ENCODE data around the gene CALHM6.
"Not testable (repeated sequence)": the region's sequence is repeated elsewhere in the genome, so short reads cannot be mapped to it uniquely, and the experiment has no call there.

CALHM6 gene

GRCh38 chr6:116476002-116476678, 15.0 kb downstream of the CALHM6 start:
- no peak for DNase-seq (ENCODE audit: low read depth in 3 of 3)

- DNase-seq (ENCODE audit: low read depth in 3 of 3), result no peak
These were observed 21.6 kb downstream of the CALHM6 start for GRCh38 chr6:116482780-116483179.

GRCh38 chr6:116483616-116484015, 22.4 kb downstream of the CALHM6 start:
- no peak for DNase-seq (ENCODE audit: low read depth in 3 of 3)

GRCh38 chr6:116485559-116486184, 24.5 kb downstream of the CALHM6 start:
- no peak for DNase-seq (ENCODE audit: low read depth in 3 of 3)

DNA sequence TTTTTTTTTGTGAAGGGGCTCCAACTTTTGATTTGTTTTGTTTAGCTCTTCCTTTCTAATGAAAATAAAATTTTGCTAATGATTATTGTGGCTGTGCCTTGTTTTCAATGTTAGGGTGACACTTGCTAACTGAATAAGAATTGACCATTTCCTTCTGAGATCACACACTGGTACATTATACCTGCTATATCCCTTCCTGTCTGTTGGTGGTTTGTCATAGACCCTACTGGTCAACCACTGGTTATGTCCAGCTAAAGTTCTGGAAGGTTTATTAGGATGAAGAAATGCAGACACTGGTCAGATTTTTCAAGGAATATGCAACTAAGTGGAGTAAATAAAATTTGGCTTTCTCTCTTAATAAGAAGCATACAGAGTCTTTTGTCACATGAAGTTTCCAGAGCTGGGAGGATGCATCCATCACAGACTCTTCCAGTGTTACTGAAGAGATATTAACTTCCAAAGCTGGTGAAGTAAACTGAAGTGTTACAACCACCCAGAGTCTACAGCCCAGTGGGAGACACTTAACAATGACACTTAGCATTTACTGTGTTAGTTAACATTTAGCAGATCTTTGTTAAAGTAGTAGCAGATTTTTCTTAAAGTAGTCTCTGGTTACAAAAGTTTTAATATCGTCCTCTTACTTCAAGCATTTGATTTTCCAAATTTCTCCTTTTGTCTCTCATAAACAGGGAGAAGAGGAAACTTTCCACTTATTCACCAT, 30.6 kb downstream of the CALHM6 start:
- no peak for DNase-seq (ENCODE audit: low read depth in 3 of 3)

DNA sequence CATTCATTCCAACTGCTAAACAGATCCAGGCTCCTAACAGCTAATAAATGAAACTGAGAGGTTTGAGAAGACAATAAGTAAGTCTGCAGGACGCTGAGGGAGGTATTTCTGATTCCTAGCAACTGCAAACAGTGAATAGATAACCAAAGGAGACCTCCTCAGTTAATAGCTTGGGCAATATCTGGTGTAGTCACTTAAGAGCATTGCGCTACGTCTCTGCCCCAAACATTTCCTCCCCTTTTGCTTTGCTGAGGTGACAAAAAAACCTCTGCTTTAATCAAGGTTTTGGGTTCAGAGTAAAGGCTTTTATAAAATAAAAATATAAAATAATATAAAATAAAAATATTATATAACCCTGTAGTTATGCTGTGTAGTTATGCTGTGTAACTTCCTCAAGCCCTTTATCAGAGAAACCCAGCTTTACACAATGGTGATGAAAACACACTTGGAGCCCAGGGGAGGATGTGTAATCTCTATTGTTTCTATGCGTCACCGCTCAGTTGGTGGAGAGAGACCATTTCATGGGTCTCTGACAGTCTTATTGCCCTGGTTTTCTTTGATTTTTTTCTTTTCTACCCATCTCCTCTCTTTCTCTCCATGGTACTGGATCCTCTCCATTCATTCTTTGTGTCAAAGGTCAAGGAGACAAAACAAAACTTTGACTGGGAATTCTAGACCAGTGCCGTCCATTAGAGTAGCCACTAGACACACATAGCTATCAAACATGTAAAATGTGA, 31.3 kb downstream of the CALHM6 start:
- DNase-seq (ENCODE audit: low read depth in 3 of 3), result no peak

GRCh38 chr6:116495161-116495560, 34.0 kb downstream of the CALHM6 start:
- DNase-seq (ENCODE audit: low read depth in 3 of 3), result not testable (repeated sequence)

DNA sequence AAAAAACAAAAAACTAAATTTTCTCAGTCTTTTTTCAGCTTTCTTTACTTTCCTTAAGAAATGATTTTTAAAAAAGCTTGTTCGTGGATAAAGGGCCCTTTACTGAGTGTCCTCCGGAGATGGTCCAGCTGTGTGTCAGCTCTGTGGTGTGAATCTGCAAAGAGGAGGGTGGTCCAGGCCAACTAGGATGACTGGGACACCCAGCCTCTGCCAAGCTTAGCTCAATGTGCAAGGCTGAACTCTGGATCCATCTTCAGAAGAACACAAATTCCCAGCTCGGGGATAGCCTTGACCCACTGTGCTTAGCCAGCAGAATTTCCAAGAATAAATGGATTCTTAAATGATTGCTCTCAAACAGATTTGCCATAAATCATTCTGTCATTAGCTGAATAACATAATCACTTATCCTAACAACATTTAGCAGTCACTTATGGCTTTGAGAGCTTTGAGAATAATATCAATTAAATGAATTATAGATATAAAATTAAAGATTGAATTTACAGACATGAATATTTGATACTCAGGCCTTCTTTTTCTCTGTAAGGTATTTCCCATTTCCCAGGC, 36.0 kb downstream of the CALHM6 start:
- DNase-seq (ENCODE audit: low read depth in 3 of 3), result no peak

- DNase-seq (ENCODE audit: low read depth in 3 of 3), result no peak
These were observed 39.8 kb downstream of the CALHM6 start for GRCh38 chr6:116500969-116501433.

DNA sequence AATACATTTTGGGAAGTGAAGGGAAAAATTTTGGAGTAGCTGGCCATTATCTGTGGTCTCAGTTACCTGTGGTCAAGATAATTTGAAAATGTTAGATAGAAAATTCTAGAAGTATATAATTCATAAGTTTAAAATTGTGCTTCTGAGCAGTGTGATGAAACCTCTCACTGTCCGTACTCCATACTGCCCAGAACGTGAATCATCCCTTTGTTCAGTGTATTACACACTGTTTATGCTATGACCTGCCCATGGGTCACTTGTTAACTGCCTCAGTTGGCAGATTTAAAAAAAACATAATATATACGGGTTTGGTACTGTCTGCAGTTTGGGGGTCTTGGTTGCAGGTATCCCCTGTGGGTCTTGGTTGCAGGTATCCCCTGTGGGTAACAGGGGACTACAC, 46.1 kb downstream of the CALHM6 start:
- no peak for DNase-seq (ENCODE audit: low read depth in 3 of 3)

- no peak for DNase-seq (ENCODE audit: low read depth in 3 of 3)
These were observed 47.4 kb downstream of the CALHM6 start for GRCh38 chr6:116508527-116508926.

DNA sequence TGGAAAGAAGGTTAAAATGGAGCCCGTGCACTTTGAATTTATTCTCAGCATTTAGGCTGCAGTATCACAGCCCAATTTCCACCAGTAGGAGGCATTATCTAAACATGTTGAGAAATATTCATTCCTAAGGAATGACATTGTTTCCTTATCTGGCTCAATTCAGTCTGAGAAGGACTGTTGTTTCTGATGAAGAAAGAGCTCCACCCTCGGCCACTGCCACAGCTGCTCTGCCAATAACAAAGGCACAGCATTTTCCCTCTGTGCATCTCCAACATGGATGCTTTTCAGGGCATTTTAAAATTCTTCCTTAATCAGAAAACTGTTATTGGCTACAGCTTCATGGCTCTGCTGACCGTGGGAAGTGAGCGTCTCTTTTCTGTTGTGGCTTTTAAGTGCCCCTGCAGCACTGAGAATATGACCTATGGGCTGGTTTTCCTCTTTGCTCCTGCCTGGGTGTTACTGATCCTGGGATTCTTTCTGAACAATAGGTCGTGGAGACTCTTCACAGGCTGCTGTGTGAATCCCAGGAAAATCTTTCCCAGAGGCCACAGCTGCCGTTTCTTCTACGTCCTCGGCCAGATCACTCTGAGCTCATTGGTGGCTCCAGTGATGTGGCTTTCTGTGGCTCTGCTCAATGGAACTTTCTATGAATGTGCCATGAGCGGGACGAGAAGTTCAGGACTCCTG, 50.4 kb downstream of the CALHM6 start, which contains the start of gene CALHM5:
CALHM5 (plus strand) TSS at position 216 of the 687 bp plus-strand sequence; CDS start at position 274, 58 bp downstream.
- no peak for DNase-seq (ENCODE audit: low read depth in 3 of 3)

DNA sequence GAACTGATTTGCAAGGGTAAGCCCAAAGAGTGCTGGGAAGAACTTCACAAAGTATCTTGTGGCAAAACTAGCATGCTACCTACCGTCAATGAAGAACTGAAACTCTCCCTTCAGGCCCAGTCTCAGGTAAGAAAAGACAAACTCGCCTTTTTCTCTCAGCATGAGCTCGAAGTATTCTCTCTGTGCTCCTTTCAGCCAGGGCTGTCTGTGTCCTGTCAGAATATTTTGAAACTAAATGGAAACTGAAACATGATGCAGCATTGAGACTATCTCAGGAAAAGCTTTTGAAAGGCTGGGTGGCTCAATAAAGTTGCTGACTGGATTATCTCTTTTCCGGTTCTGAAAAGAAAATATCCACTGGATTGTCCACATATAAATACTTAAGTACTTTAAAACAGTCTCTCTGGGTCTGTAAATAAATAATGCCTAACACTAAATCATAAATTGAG, 51.0 kb downstream of the CALHM6 start:
- no peak for DNase-seq (ENCODE audit: low read depth in 3 of 3)

DNA sequence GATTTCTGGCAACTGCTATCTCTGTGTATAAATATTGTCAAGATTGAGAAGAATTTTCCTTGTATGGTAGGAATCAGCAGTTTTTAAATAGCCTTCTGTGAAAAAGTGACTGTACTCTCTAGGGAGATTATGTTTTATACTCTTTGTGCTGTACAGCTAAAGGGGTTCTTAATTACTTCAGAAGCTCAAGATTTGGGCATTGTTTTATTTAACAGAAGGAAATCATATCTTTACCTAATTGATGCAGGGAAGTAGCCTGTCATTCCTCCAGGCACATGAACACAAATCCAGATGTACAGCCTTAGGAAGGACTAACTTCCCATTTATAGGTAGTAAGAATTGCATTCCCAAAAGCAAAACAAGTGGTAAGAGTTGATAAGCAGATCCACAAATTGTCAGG, 51.6 kb downstream of the CALHM6 start:
- DNase-seq (ENCODE audit: low read depth in 3 of 3), result no peak
